GM21367 (cell line): Measurements from ENCODE around the gene TOM1L2.

Source experiments
- ATAC-seq: cut with Tn5 transposase; IDR thresholded peaks from one replicate; pipeline ENCODE4 v1.9.1; 2021; ENCODE audit not compliant: unreplicated experiment

The TOM1L2 gene

DNA sequence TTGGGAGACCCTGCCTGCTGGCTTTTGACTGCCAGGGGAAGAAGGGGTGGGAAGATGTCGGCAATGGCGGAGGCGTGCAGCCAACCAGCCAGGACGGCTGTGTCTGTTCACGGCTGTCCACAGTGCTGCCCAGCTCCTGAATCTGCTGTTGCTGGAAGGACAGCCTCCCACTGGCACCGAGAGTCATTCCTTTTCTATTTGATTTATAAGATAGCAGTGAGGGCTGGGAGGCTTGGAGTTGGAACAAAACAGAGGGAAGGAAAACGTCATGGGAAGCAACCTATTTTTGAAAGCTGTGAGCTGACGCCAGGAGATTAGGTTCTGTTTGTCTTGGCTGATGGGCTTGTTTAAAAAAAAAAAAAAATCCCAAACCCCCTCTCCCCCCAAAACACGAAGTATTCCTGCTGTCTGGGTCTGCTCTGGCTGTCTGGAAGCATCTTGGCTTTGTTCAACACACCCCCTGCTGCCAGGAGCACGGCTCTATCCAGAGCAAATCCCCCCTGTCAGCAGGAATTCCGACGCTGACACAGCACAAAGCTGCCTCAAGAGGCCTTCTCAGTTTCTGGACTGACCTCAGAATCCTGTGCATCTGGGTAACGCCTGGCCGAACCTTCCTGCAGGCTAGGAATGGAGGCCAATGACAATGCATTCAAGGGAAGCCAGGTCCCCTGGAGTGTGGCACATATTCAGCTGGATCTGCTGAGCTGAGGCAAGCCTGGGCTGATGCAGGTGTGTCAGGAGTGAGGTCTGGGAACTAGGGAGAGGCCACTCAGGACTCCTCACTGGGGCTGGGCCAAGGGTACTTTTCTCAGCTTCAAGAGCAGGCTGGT is 94.5 kb downstream of the TOM1L2 start:
- no peak for ATAC-seq

DNA sequence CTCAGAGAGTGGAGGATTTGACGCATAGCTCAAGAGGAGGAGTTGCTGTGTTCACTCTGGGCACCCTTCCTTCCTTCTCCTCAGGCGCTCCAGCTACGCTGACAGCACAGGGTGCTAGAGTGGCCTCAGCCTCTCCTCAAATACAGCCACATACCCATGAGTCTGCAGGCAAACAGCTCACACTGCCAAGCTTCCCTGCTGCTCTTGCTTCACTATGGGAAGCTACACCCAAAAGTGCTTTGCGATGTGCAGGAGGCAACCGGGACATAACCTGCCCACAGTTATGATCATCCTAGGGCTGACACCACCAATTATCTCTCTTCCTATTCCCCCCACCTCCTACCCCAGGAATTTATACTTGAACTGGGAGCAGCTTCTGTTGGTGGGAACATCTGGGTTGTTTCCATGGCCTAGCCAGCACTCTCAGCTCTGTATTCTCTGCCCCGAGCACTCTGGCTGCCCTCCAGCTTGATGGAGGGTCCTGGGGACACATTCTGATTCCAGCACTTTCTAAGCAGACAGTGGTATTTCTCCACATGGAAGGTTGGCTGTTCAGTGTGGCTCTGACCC is 95.2 kb downstream of the TOM1L2 start:
- ATAC-seq = no peak

DNA sequence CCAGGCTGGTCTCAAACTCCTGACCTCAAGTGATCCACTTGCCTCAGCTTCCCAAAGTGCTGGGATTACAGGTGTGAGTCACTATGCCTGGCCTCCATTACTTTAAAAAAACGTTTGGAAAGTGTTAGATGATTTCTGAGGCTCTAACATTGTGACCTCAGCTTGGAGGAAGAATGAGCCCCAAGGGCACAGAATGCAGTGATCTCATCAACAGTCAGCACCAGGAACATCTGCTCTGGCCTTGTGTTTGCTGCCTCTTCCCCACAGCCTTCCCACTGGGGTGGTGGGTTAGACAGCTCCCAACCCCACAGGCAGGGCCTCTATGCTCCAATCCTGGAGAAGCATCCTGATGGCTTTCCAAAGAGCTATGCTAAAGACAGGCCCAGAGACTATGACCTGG is 97.7 kb downstream of the TOM1L2 start:
- no peak for ATAC-seq

DNA sequence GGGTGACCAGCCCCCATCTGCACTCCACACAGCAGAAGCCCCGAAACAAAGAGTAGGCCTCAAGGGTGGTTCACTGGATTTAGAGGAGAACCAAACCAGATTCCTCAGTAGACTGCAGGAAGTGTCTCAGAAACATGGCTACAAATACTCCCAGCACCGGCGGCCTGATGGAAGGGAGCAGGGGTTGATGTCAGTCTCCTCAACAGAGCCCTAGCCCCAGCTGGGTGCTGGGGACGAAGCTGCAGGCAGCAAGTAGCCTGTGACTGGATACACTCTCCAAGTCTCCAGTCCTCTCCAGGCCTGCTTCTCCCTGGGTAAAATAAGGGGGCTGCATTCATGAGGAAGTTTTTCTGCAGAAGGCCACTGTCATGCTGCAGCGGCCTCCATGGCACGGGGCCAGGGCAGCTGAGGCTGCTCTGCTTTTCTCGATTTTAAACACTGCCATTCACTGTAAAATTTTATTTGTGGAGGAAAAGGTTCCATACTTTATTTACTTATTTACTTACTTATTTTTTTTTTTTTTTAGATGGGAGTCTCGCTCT is 98.7 kb downstream of the TOM1L2 start:
- no peak for ATAC-seq

DNA sequence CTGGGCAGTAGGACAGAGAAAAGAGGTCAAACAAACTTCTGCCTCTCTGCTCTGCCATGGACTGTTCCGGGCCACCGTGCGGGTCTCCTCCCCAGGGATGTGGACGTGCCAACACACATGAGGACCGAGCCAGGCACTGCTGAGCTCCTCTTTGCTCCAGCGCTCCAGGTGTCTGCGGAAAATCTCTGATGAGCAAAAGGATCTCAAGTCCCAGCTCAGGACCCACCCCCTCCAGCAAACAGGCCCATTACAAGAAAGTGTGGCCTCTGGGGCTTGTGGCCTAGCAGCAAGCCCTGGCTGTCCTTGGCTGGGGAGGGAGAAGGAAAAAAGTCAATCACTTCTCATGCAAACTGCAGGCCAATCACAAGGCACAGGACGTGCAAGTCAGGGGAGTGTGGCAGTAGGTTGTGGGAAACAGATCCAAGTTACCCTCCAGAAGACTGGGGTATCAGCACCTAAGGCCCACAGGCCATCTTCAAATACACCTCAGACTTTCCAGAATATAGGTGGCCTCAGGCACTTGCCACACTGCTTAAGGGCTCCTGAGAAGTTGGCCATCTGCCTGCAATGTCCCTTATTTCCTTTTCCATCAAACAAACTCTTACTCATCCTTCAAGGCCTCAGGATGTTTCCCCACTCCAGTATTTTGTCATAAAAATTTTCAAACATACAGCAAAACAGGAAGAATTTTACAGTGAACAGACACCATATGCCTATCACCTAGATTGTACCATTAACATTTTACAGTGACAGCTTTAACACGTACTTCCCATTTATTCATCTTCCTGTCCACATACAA is 99.5 kb downstream of the TOM1L2 start:
- ATAC-seq = no peak

DNA sequence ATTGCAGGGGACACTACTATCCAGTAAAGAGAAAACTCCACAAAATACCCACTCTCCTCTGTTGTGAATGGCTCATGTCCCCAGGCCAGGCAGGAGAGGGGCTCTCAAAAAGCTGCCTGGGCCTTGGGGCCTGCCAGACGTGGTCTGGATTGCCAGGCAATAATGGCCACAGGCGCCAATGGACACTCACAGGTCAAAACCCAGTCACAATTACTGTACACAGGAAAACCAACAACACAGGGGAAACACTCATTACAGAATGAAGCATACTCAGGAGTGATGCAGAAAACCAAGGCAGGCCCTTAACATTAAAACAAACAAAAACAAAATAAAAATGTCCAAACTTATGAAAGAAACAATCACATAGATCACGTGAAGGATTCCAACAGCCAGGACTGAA is 100.3 kb downstream of the TOM1L2 start:
- ATAC-seq = no peak

DNA sequence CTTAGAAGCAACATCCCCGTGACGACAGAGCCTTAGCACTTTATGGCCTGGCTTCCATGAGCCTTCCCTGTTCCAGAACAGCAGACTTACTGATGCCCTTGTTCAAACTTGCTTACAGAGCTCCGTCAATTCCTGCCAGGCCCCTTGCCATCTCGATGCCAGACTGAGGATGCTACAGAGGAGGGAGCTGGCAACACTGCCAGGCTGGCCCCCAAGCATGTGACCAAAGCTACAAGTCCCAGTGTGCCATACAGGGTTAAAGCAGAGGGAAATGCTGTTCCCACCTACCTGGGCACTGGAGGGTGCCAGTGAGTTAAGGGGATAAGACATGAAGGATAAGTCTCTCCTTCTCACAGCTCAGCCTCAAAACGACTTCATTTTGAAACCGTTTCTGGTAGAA is 102.0 kb downstream of the TOM1L2 start:
- no peak for ATAC-seq

DNA sequence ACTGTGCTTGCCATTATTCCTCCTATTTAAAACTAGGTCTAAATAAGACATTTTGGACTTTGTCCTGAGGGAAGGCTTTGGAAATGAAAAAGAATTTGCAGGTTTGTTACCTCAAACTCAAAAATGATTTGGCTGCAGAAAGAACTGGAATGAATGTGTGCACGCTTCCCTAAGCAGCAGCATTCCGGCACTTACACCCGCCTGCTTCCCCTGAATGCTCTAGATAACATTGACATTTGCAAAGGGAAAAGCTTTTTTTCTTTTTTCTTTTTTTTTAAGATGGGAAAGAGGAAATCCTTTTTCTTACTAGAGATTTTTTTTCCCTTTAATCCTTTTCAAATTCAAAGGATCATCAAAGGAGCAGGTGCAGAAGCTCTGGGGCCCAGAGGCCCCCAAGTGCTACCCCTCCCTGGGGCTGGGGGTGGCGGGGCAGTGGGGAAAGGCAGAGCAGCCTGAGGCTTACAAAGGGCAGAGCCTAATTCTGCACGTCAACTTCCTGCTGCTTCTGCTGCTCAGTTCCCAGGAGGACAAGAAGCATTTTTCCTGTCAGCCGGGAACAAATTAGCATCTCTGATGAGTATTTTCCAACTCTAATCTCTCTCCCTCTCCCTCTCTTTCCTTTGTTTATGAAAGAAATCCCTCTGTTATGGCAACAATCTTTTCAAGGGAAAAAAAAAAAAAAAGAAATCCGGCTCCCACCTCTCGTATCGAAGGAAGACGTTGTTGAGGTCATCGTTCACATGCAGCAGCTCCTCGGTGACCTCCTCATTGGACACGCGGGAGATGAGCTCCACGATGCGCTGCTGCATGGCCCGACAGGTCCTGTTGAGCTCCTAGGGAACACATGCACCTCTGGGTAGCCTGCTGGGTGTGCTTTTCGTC is 103.3 kb downstream of the TOM1L2 start:
- no peak for ATAC-seq

DNA sequence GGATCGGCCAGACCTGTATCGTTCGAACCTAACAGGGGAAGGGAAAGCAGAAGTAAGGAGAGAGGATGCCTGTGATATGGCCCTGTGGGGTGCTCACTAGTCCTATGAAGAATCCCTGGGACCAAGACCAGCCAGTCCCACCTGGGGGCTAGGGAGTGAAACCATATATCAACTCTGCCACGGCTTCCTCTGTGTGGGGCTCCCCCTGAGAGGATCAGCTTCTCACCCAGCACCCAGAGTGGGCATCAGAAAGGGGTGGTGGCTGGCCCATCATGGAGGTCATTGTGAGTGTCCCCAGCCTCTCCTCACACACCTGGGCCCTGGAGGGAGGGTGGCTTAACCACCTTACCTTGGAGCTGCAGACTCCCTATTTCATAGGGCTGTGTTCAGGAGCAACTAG is 105.3 kb downstream of the TOM1L2 start:
- no peak for ATAC-seq

DNA sequence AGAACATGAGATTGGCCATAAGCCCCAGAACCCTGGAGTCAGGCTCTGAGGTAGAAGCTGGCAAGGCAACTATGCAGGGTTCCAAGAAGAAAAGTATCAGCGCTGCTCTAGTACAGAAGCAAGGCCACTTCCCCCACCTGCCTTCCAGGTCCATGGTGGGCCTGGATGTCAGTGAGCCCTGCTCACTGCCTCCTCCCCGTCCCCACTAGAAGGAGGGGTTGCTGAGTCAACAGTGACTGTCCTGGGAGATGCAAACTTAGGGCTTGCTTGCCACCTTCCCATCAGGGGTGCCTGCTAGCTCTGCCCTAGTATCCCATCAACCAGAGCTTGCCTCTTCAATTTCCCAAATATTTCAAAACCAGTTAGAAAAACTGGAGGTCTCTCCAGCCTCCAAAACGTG is 105.8 kb downstream of the TOM1L2 start:
- no peak for ATAC-seq

DNA sequence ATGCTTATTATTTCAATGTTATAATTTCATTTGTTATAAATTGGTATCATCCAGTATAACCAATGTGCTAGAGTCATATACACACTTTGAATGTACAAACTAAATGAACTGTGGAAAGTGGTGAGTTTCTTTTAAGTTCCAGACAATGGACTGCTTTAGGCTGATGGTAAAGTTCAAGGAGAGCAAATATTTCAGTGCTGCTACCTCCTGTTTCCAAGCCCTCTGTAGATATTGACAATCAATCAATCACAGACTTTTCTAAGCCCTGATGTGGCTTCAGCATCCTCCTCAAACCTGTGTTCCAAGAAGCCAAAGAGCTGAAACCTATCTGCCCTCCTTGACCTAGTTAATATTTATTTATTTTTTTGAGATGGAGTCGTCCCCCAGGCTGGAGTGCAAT is 107.2 kb downstream of the TOM1L2 start:
- no peak for ATAC-seq

DNA sequence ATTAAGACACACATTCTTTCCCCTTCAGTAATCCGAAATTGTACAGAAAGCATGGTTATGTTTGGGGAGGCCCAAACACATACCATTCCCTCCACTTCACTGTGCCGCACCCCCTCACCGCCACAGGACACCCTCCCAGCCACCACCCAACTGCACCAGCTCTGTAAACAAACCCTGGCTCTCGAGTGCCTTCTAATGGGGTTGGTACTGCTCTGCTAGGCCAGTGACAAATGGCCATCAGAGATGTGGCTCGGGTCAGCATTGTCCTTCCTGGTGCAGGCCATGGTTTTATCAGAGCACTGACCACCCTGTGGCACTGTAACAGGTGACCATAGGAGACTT is 111.5 kb downstream of the TOM1L2 start:
- ATAC-seq = no peak

DNA sequence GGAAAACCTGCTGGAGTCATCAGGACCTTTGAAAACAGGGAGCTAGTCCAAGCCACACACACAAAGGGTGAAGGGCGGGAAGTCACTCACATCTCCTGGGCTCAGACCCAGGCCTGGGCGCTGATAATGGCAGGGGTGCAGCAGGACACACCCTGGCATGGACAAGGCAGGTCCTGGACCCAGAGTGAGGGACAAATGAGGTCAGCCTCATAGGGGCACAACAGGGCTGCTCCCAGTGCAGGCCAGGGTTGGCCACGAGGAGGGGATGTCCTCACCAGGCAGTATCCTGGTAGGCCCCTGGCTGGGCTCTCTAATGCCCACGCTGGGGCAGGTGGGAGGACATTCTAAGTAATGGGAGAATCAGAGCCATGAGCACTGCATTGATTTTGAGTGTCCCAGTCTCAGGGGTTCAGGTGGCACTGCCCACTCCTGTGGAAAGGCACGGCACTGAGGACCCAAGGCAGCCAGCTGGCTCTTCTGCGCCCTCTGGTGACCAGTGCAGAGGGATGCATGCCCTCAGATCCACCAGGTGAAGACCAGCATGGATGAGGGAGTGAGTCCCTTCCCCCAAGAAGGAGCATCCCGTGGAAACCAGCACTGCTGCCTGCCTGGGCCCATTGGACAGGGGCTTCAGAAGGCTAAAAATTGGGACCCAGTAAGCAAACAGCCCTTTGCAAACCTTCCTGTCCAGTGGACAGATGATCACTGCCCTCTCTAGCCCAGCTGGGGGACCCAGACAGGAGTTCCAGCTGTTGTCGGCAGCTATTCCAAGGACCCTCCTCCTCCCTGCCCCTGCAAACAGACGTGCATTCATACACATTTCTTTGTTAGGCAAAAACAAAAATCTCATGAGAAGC is 112.1 kb downstream of the TOM1L2 start:
- no peak for ATAC-seq

DNA sequence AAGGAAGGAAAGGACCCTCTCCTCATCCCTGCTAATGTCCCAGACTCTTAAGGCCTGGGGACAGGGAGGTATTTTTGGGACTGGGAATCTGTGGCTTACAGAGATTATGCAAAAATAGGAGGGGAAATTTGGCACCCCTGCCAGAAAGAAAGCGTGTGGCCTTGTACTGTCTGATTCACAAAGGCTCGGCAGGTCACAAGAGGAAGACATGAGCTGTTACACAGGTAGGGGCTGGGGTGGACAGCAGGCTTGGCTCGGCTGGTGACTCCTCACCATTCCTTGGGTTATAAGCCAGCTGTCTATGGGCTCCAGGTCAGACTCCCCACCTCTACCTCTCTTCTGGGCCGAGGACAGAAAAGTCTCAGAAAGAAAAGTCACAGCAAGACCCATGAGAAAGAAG is 114.7 kb downstream of the TOM1L2 start:
- ATAC-seq = no peak

DNA sequence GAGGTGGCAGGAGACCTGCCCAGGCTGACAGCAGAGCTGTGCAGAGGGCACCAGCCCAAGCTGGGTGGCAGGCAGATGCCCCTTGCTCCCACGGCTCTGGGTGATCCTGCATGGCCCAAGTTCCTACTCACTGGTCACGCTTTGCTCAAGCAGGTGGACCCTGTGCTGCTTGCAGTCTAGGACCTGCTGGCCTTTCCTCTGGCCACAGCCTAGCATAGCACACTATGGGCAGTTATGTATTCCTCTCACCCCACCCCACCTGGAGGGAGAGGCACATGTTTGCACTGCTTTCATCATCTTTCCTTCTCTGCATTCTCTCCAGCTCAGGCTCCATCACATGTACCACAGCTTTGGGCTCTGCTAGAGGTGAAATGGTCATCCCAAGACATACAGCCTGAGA is 115.8 kb downstream of the TOM1L2 start:
- ATAC-seq = no peak

DNA sequence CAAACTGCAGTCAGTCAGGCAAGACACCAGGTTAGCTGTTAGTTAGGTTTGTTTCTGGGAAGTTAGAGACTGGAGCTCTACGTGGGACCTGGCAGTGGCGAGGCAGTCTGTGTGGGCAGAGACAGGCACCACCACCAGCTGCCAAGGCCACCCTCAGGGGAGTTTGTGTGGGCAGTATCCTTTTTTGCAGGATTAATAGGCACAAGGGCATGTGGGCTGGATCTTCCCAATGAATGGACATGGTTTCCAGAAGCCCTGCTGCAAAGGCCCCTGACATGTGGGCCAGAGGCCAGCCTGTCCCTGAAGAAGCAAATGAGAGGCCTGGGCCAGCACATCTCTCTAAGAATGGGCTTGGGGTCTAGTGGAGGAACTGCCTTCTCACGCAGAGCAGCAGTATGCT is 116.2 kb downstream of the TOM1L2 start:
- ATAC-seq = no peak

DNA sequence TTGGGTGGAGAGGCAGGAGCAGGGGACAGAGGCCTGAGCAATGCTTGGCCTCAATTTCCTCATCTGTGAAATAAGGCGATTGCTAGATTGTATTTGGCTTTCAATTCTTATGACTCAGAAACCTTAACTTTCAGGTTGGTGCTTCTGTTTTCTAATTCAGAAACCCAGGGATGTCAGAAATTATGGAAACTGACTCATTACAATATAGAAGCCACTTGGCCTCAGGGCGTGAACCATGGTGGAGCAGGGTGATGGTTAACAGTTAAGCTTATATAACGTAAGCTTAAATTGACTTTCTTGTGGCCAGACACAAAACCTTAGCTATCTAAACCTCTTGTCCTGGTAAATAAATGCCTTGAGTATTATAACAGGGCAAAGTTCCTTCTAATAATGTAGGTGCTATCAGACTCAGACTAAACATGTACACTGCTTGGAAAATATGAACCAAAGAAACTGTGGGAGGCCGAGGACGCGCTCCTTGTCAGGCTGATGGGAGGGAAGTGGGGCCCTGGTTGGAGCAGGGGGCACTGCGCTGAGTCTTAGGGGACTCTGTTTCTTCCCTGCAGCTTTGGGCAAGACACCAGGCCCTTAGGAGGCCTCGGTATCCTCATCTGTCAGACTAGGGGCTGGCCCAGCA is 118.3 kb downstream of the TOM1L2 start:
- no peak for ATAC-seq

DNA sequence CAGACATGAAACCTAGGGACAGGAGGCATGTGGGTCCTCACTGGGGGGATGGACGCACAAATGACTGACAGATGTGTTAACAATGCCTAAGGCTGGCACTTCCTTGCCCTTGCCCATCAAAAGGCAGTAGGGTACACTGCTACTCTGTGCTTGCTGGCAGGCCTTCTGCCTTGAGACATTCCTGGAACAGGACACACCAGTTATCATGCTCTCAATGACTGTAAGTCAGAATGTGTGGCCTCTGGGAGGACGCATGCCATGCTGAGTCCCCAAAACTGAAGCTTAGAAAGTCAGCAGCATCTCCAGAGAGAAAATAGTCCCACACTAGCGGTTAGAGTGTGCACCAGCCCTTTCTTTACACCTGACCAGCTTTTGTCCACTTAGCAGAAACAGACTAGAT is 119.3 kb downstream of the TOM1L2 start:
- no peak for ATAC-seq
